GM23338 (cell line): ENCODE data around the gene SNX2.

Source experiments
- CTCF ChIP-seq, 2 experiments: fragments of 200-600 bp in 1 of 2; sonication (generic) in 1 of 2; conservative IDR thresholded peaks; 2 replicates each; pipeline versions ENCODE4 v1.5.1 to v1.6.1; 2016 to 2017; ENCODE audit warnings: antibody characterized with exemption in 2 of 2, low read depth in 2 of 2, mild to moderate bottlenecking in 2 of 2, moderate library complexity in 1 of 2
- EZH2 ChIP-seq: fragments of 200-600 bp; sonication (generic); IDR thresholded peaks from one replicate; pipeline ENCODE4 v1.8.0; 2017; ENCODE audit warnings: antibody characterized with exemption, mild to moderate bottlenecking, low read depth; ENCODE audit not compliant: unreplicated experiment
- POLR2AphosphoS5 ChIP-seq: IDR thresholded peaks from 2 replicates; pipeline ENCODE4 v1.6.1; 2016; ENCODE audit warnings: antibody characterized with exemption, low read depth
- TF ChIP-seq, protein P1 (sequence below): IDR thresholded peaks from one replicate; pipeline ENCODE4 v1.6.1; 2018; ENCODE audit warnings: antibody characterized with exemption; ENCODE audit not compliant: unreplicated experiment

DNA sequence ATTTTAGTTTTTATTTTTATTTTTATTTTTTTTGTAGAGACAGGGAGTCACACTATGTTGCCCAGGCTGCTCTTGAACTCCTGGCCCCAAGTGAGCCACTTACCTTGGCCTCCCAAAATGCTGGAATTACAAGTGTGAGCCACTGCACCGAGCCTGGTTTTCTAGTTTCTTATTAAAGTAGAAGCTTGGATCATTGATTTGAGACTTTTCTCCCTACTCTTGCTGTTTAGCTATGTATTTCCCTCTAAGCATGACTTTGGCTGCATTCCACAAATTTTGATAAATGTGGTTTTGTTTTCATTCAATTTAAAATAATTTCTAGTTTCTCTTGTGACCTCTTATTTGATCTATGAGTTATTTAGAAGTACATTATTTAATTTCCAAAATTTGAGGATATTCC is 10.4 kb downstream of the SNX2 start:
- TF ChIP-seq CTCF (conservative IDR thresholded peaks at IDR 0.05; ENCODE audit: low read depth in 2 of 2): no peak
- no peak for TF ChIP-seq POLR2AphosphoS5
- TF ChIP-seq EZH2: no peak
- TF ChIP-seq, protein P1, sequence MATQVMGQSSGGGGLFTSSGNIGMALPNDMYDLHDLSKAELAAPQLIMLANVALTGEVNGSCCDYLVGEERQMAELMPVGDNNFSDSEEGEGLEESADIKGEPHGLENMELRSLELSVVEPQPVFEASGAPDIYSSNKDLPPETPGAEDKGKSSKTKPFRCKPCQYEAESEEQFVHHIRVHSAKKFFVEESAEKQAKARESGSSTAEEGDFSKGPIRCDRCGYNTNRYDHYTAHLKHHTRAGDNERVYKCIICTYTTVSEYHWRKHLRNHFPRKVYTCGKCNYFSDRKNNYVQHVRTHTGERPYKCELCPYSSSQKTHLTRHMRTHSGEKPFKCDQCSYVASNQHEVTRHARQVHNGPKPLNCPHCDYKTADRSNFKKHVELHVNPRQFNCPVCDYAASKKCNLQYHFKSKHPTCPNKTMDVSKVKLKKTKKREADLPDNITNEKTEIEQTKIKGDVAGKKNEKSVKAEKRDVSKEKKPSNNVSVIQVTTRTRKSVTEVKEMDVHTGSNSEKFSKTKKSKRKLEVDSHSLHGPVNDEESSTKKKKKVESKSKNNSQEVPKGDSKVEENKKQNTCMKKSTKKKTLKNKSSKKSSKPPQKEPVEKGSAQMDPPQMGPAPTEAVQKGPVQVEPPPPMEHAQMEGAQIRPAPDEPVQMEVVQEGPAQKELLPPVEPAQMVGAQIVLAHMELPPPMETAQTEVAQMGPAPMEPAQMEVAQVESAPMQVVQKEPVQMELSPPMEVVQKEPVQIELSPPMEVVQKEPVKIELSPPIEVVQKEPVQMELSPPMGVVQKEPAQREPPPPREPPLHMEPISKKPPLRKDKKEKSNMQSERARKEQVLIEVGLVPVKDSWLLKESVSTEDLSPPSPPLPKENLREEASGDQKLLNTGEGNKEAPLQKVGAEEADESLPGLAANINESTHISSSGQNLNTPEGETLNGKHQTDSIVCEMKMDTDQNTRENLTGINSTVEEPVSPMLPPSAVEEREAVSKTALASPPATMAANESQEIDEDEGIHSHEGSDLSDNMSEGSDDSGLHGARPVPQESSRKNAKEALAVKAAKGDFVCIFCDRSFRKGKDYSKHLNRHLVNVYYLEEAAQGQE: no peak
